NCI-H2107 treated with DMSO at 0.1 percent for 48 hours (cell line): Measurements from ENCODE around the gene ZKSCAN3.
"Not testable (repeated sequence)": the region's sequence is repeated elsewhere in the genome, so short reads cannot be mapped to it uniquely, and the experiment has no call there.

Source experiments
- DNase-seq: peaks from one replicate; lab custom pipeline; 2025; ENCODE audit not compliant: unreplicated experiment; lab: John Stamatoyannopoulos, UW

ZKSCAN3 gene

DNA sequence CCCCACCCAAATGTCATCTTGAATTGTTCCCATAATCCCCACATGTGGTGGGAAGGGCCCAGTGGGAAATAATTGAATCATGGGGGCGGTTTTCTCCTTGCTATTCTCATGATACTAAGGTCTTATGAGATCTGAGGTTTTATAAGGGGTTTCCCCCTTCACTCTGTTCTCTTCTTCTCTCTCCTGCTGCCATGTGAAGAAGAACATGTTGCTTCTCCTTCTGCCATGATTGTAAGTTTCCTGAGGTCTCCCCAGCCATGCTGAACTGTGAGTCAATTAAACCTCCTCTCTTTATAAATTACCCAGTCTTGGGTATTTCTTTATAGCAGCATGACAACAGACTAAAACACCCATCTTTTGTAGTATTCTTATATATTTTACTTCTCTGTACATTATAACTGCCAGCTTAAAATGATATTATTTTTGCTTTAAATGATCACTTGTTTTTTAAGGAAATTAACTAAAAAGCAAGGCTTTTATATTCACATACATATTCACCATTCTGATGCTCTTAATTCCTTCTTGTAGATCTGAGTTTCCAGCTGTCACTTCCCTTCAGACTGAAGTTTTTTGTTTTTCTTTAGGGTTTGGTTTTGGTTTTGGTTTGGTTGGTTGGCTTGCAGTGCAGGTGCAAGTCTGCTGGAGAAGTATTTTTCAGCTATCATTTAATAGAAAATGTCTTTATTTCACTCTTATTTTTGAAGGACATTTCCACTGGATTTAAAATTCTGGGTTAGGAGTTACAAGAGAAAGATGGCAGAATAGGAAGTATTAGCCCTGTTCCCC is 9.2 kb upstream of the ZKSCAN3 start:
- DNase-seq = no peak

GRCh38 chr6:28343898-28344677 is 5.7 kb upstream of the ZKSCAN3 start:
- no peak for DNase-seq

GRCh38 chr6:28345201-28345600 is 4.5 kb upstream of the ZKSCAN3 start:
- no peak for DNase-seq

DNA sequence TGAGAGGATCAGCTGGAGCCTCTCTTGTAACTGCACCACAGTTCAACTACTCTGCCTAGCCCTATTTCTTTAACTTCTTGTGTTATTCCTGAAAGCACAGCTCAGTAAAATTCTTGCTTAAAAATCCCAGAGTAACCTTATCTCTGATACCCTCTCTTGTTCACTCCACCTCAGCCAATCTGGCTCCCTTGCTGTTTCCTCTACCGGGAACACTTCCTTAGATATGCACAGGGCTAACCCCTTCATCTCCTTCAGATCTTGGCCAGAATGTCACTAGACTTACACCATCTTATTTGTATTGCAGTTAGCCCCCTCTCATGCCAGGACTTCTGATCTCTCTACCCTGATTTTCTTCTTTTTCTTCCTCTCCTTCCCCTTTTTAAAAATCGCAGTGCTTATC is 2.6 kb upstream of the ZKSCAN3 start:
- no peak for DNase-seq

- DNase-seq = no peak
Observed at GRCh38 chr6:28349344-28349891, 329 bp upstream of the ZKSCAN3 start.

DNA sequence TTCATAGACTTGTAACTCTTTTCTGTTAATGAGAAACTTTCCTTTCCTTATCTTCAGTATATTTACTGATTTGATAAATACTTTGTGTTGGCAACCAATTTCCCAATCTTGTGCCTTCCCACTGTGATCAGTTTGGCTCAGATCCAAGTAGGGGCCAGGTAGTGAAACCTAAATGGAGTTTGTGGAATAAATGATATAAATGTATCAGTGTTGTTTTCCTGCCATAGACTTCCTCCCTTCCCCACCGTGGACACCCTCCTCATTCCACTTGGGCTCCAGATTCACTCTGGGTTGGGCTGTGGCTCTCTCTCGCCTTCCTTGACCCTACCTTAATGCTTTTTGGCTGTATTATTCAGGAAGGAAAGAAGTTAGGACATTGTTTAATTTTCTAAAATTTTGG is 1.3 kb downstream of the ZKSCAN3 start:
- DNase-seq = no peak

DNA sequence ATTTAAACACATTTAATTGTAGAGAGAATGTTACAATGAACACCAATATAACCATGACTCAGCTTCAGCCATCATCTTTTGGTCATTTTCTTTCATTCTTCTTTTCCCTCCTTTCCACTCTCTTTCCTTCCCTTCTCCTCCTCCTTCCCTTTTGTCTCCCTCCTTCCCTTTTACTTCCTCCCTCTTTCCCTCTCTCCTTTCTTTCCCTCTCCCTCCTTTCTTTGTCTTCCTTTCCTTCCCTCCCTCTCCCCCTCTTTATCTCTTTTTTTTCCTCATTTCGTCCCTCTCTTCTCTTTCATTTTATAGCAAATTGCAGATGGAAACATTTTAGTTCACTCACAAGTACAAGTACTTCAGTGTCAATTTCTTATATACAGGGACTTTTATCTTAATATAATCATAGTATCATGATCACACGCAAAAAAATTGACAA is 1.8 kb downstream of the ZKSCAN3 start:
- DNase-seq = no peak

- DNase-seq = no peak
Observed at GRCh38 chr6:28353356-28353755, 3.6 kb downstream of the ZKSCAN3 start.

DNA sequence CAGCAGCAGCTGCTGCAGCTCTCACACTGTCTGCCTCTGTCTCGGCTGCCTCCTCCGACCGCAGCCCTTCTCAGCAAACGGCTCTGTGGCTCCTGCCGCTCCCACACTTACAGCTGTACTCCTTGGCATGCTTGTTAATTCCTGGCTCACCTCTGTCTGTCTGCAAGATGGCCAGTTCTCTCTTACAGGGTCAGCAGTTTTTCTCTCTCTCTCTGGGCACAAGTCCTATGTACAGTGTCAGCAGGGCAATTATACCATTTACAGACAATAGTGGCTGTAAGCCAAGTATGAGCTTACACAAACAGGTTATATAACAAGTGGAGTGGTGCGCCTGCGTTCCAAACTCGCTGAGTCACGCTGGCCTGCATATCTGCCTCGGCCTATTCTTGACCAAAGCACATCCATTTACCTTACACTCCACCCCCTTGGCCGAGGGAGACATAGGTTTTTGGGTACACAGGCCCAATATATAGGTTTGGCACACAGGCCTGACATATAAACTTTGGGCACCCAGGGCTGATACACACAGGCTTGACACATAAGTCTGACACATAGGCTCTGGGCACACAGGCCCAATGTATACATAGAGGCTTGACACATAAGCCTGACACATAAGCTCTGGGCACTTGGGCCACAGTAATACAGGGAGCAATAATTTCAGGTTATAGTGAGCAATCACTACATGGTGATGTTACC is 4.4 kb downstream of the ZKSCAN3 start:
- DNase-seq = no peak

DNA sequence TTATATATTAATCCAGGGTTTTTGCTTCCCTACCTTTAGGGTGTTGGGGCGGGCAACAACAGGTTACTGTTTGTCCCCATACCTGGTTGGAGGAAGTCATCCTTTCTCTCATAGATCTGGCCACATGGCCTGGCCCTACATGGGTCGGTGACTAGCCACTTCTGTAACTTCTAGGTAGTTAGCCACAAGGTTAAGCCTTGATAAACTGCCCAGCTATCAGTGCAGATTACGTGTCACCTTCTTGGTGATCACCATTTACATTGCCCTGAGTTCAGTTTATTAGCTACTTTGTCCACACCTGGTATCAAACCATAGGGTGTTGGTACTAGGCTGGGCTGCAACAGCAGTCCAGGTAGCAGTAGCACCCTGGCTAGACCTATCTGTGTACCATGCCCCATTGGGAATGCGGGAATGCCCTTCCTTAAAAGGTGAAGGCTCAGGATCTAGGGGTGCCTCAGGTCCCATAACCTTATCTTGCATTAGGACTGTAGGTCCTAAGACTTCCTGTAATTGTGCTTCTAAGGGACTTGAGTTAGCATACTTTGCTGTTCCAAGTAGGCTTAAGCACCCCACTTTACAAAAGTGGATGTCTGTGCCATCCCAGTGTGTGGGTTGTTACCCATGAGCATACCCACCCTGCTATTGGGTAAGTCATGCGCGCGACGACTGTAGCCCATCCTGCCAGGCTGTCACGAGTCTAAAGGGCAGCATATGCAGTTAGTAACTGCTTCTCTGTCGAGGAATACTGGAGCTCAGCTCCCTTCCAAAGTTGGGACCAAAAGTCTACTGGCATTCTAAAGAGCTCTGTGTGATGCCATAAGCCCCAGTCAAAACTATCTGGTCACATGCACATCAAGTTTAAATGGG is 5.2 kb downstream of the ZKSCAN3 start:
- DNase-seq = no peak

- peak; percentile 53 for DNase-seq
Observed at GRCh38 chr6:28355743-28356665, 6.3 kb downstream of the ZKSCAN3 start.

GRCh38 chr6:28356666-28357020 is 6.9 kb downstream of the ZKSCAN3 start:
- no peak for DNase-seq

DNA sequence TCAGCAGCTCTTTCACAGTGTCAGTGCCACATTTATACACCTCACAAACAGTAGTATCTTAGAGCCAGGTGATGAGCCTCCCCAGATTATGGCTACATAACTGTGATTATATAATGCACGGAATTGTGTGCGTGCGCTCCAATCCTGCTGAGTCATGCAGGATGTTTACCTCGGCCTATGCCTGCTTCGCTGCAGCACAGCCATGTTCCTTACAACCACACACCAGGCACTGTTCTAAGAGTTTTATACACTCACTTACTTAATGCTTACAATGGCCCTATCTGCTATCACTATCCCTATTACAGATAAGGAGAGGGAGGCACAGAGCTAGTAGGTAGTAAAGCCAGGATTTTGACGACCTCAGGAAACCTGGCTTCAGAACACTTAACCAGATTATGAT is 7.3 kb downstream of the ZKSCAN3 start:
- no peak for DNase-seq

DNA sequence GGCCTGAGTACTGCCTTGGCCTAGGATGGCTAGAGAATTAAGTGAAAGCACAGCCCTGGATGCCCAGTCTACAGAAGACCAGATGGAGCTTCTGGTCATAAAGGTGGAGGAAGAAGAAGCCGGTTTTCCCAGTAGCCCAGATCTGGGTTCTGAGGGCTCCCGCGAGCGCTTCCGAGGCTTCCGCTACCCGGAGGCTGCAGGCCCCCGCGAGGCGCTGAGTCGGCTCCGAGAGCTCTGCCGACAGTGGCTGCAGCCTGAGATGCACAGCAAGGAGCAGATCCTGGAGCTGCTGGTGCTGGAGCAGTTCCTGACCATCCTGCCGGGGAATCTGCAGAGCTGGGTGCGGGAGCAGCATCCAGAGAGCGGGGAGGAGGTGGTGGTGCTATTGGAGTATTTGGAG is 9.8 kb downstream of the ZKSCAN3 start:
- DNase-seq = not testable (repeated sequence)

DNA sequence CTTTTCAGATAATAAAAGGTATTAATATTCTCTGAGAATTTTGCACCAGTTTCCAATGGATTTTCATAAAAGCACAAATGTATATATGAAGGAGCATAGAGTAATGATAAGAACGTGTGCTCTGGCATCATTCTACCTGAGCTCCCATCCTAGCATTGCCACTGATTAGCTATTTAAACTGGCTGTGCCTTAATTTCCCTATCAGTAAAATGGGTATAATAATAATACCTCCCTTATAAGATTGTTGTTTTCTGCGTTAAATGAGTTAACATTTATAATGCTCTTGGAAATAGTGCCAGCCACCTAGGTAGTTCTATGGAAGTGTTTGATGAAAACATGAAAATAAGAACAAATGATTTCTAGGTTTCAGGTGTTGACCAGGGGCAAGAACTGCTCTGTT is 11.2 kb downstream of the ZKSCAN3 start:
- no peak for DNase-seq

GRCh38 chr6:28365590-28365989 is 15.8 kb downstream of the ZKSCAN3 start:
- not testable (repeated sequence) for DNase-seq

DNA sequence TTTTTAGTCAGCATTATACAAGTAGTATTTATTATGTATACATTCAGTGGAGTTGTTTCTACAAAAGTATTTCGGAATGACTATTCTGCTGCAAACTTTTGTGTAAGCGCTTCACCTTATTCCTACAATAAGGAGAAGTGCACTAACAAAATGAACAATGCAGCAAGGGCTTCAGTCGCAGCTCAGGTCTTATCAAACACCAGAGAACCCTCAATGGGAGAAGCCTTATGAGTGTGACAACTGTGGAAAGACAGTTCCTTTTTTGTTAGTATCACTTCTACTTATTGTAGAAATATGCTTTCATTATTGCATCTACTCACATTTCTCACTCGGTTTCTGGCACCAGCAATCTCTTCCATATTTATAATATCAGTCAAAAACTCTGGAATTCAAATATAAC is 18.8 kb downstream of the ZKSCAN3 start:
- no peak for DNase-seq

GRCh38 chr6:28369463-28369862 is 19.7 kb downstream of the ZKSCAN3 start:
- no peak for DNase-seq

DNA sequence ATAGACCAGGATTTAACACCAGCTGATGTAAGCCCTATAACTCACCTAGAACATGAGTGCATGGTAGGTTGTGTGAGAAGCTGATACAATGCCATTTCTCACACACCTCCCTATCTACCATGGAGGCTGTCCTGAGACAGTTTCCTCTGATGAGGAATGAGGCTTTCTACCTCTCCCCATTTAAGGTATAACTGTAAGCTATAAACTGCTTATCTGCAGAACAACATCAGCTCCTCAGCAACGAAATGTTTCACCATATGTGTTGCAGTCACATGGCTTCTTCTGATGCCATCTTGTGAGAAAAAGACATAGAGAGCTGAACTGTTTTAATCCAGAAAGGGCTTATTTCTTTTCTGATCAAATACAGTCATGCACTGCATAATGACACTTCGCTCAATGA is 20.7 kb downstream of the ZKSCAN3 start:
- DNase-seq = no peak

DNA sequence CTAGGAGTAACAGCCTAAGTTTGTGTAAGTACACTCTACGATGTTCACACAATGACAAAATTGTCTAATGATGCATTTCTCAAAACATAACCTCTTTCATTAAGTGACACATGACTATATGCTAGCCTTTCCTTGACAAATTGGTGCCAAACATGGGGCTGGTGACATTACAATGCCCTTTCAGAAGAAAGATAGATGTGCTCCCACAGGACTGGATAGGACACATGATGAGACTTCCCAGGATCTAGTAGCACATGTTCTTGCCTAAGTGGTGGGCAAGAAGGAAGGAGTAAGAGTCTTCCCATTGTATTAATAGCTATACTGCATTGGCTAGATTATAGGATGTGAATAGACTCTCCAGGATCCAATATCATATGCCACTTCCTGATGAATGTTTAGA is 21.5 kb downstream of the ZKSCAN3 start:
- no peak for DNase-seq
